K562 (cell line): Measurements from ENCODE around the gene ATG14. TPM values are rescaled to one million over a fixed set of nuclear protein-coding genes. Genes with fewer than 3 reads are reported as not detected.

Source experiments
- ATAC-seq: fragments of 200-7000 bp; cut with Tn5 transposase; 3 replicates; pipeline ENCODE4 v1.9.1; 2020; ENCODE audit warnings: moderate library complexity
- BruUV-seq: library from RNA; stranded (reverse); fragments of 400-500 nt; replicated peaks from 2 replicates; lab custom pipeline; 2021; lab: Mats Ljungman, UMichigan
- CTCF ChIA-PET: fragments of 300-600 bp; formaldehyde crosslinking; extraction: SDS; loops from one replicate; lab custom pipeline; 2021; ENCODE audit warnings: low intra/inter-chr PET ratio; lab: Yijun Ruan, JAX
- POLR2A ChIA-PET: fragments of 300-600, 350-650 bp; sonication (Branson Sonifier 250); formaldehyde crosslinking; extraction: SDS; loops from one replicate; lab custom pipeline; 2021; ENCODE audit warnings: antibody characterized with exemption, inconsistent platforms; lab: Yijun Ruan, JAX
- DNase-seq, 4 experiments: peaks; one replicate each; pipeline versions ENCODE4 v3.0.0 to v3.0.0-alpha.2; 2011 to 2018; ENCODE audit warnings: low spot score in 3 of 4, mixed read lengths in 3 of 4; ENCODE audit errors: extremely low read depth in 1 of 4
- FAIRE-seq: peaks from 2 replicates; lab custom pipeline; 2011; peaks lifted over from hg19 to GRCh38; lab: Jason Lieb, UNC
- H2AFZ ChIP-seq: 2 replicates; pipeline ENCODE4 v1.6.0; 2011; ENCODE audit warnings: low read depth, low read length, control low read depth, inconsistent platforms
- H3K27ac ChIP-seq: fragments of 200-600 bp; 3 replicates; pipeline ENCODE4 v1.8.0; 2011; ENCODE audit warnings: low read depth, mild to moderate bottlenecking, control low read depth, inconsistent platforms, low read length, moderate library complexity, mixed read lengths; ENCODE audit errors: extremely low read depth
- H3K27me3 ChIP-seq, 2 experiments: fragments of 300-600 bp in 1 of 2; 2 replicates in 1 of 2; 3 replicates in 1 of 2; pipeline versions ENCODE4 v1.6.0 to v1.8.0; 2011; ENCODE audit warnings: inconsistent platforms in 2 of 2, low read length in 2 of 2, mild to moderate bottlenecking in 1 of 2, mixed read lengths in 1 of 2, moderate library complexity in 1 of 2; ENCODE audit not compliant: control insufficient read depth in 2 of 2, insufficient read depth in 2 of 2
- H3K36me3 ChIP-seq: fragments of 300-600 bp; 3 replicates; pipeline ENCODE4 v1.8.0; 2011; ENCODE audit warnings: mild to moderate bottlenecking, low read length, inconsistent platforms; ENCODE audit not compliant: control insufficient read depth, insufficient read depth
- H3K4me1 ChIP-seq, 2 experiments: fragments of 200-600 bp in 1 of 2; replicated peaks in 1 of 2; 2 replicates in 1 of 2; 3 replicates in 1 of 2; pipeline versions ENCODE4 v1.5.1 to v1.8.0; 2011; ENCODE audit warnings: inconsistent platforms in 2 of 2, low read length in 2 of 2, mild to moderate bottlenecking in 1 of 2, mixed read lengths in 1 of 2, moderate library complexity in 1 of 2; ENCODE audit not compliant: control insufficient read depth in 2 of 2, insufficient read depth in 2 of 2
- H3K4me2 ChIP-seq: 2 replicates; pipeline ENCODE4 v1.6.1; 2011; ENCODE audit warnings: low read length, control low read depth, inconsistent platforms, mixed read lengths; ENCODE audit not compliant: insufficient read depth
- H3K4me3 ChIP-seq: fragments of 200-600 bp; sonication (generic), shearing (Covaris generic); 2 replicates; pipeline ENCODE4 v1.5.1; 2016; ENCODE audit warnings: control low read depth, inconsistent platforms
- H3K79me2 ChIP-seq: fragments of 200-600 bp; 3 replicates; pipeline ENCODE4 v1.8.0; 2011; ENCODE audit warnings: low read length, inconsistent platforms; ENCODE audit not compliant: control insufficient read depth, insufficient read depth
- H3K9ac ChIP-seq, 2 experiments: 2 replicates each; pipeline versions ENCODE4 v1.6.0 to v1.6.1; 2011; ENCODE audit warnings: low read depth in 2 of 2, low read length in 2 of 2, control low read depth in 1 of 2, inconsistent platforms in 1 of 2, mild to moderate bottlenecking in 1 of 2, mixed read lengths in 1 of 2; ENCODE audit not compliant: insufficient read depth in 1 of 2
- H3K9me1 ChIP-seq: one replicate; pipeline ENCODE4 v1.6.0; 2011; ENCODE audit warnings: inconsistent platforms, mild to moderate bottlenecking, low read length, moderate library complexity; ENCODE audit not compliant: control insufficient read depth, insufficient read depth
- H3K9me3 ChIP-seq: replicated peaks from 2 replicates; pipeline ENCODE4 v1.5.1; 2011; ENCODE audit warnings: low read depth, low read length, inconsistent platforms; ENCODE audit not compliant: control insufficient read depth, insufficient read depth
- H4K20me1 ChIP-seq: replicated peaks from 2 replicates; pipeline ENCODE4 v1.6.1; 2011; ENCODE audit warnings: low read length, inconsistent platforms, mixed read lengths; ENCODE audit not compliant: control insufficient read depth, insufficient read depth
- HOMEZ ChIP-seq: fragments of 250-450 bp; sonication (Bioruptor Pico); IDR thresholded peaks from 2 replicates; pipeline ENCODE4 v1.4.0; 2020; ENCODE audit warnings: mild to moderate bottlenecking, moderate library complexity
- HOXB6 ChIP-seq: fragments of 250-450 bp; sonication (Bioruptor Pico); IDR thresholded peaks from 2 replicates; pipeline ENCODE4 v1.5.1; 2022; ENCODE audit warnings: mild to moderate bottlenecking, borderline replicate concordance
- MEIS2 ChIP-seq: fragments of 450-650 bp; IDR thresholded peaks from 2 replicates; pipeline ENCODE4 v1.6.1; 2014; ENCODE audit warnings: mild to moderate bottlenecking; ENCODE audit not compliant: partially characterized antibody
- PBX2 ChIP-seq, 2 experiments: IDR thresholded peaks in 1 of 2; conservative IDR thresholded peaks in 1 of 2; 2 replicates each; pipeline ENCODE4 v1.6.1; 2016; ENCODE audit warnings: low read depth in 2 of 2, mild to moderate bottlenecking in 1 of 2, missing compliant biosample characterization in 1 of 2, missing genetic modification characterization in 1 of 2, moderate library complexity in 1 of 2
- ZNF143 ChIP-seq: sonication (generic); formaldehyde crosslinking; IDR thresholded peaks from 2 replicates; pipeline ENCODE4 v1.9.0; 2022; ENCODE audit warnings: mild to moderate bottlenecking, missing genetic modification reagents
- WGBS: fragments of 100-300 bp; shearing (Covaris generic); methylation state at CpG from one replicate; pipeline ENCODE4 v1.1.6; 2016; ENCODE audit warnings: low coverage, mixed read lengths; ENCODE audit not compliant: insufficient coverage; ENCODE audit errors: missing lambda C conversion rate; 5-methylcytosine and 5-hydroxymethylcytosine counted together
- in situ Hi-C: fragments of 300-500 bp; cut with MboI; formaldehyde crosslinking; loops from 4 replicates; pipeline ENCODE4 v1.15.0; 2018; ENCODE audit warnings: inconsistent platforms, mixed read lengths
- intact Hi-C: fragments of 100-400 bp; cut with micrococcal nuclease; formaldehyde crosslinking; loops from 2 replicates; pipeline ENCODE4 v1.14.2; 2022
- polyA plus RNA-seq, 8 experiments: library from polyadenylated mRNA; depleted of rRNA in 4 of 8; stranded (reverse) in 5 of 8; unstranded in 3 of 8; fragments of >200 nt; fragmentation: Nextera tagmentation in 2 of 8; fragmentation: Illumina TruSeq in 1 of 8; extraction: Ambion mirVana in 2 of 8; extraction: Trizol in 1 of 8; gene quantifications; 2 replicates each; pipeline versions ENCODE4 v1.2.1 to v1.2.3, GENCODE V29; 2011 to 2014; ENCODE audit warnings: inconsistent platforms in 1 of 8, missing spikeins in 1 of 8
- total RNA-seq, 7 experiments: library from RNA; depleted of rRNA in 6 of 7; stranded (reverse); fragments of >200 nt in 6 of 7; fragmentation: Illumina TruSeq in 2 of 7; extraction: Trizol in 2 of 7; gene quantifications; 2 replicates each; pipeline versions ENCODE4 v1.2.1 to v1.2.3, GENCODE V29; 2011 to 2021; ENCODE audit warnings: low replicate concordance in 1 of 7
- TF ChIP-seq, protein P1 (sequence below), 2 experiments: fragments of 450-650 bp in 1 of 2; sonication (generic) in 1 of 2; formaldehyde crosslinking in 1 of 2; IDR thresholded peaks in 1 of 2; conservative IDR thresholded peaks in 1 of 2; 2 replicates each; pipeline versions ENCODE4 v1.6.1 to v1.8.1; 2016 to 2023; ENCODE audit warnings: mild to moderate bottlenecking in 2 of 2, moderate library complexity in 2 of 2, inconsistent platforms in 1 of 2, missing genetic modification reagents in 1 of 2
- TF ChIP-seq, protein P2 (sequence below): fragments of 450-650 bp; IDR thresholded peaks from 2 replicates; pipeline ENCODE4 v1.6.1; 2016

The ATG14 gene
- total and polyA plus RNA-seq, 9 of the 15 experiments (the other 6 are each of a cell fraction or from before 2014, with no cell fraction given): 0.55 to 4.2 (median 3.5) TPM

DNA sequence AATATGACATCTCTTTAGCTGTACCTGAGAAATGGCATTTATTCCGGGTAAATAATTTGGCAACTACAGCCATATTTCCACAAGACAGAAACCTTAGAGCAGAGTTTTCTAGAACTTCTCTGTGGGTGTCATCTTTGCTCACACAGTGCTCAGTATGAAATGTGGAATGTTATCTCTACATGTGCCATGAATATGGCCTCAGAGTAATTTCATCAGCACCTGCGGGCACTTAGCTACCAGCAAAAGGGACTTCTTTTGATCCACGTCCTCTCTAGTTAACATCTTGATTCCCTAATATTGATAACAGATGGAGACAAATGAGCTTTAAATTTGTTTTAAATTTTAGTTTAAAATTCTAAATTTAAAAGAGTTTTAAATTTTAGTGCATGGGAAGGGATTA is 2.9 kb upstream of the ATG14 start (continued):
- TF ChIP-seq HOMEZ (CRISPR knock-in tag) (no peak), HOXB6 (CRISPR knock-in tag) (no peak)
- TF ChIP-seq, protein P1, sequence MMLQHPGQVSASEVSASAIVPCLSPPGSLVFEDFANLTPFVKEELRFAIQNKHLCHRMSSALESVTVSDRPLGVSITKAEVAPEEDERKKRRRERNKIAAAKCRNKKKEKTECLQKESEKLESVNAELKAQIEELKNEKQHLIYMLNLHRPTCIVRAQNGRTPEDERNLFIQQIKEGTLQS (IDR thresholded peaks at IDR 0.05): no peak
- TF ChIP-seq, protein P1 (CRISPR knock-in tag; conservative IDR thresholded peaks at IDR 0.05): no peak

- intact Hi-C loops (no loop called here), in situ Hi-C loops (no loop called here)
- Histone ChIP-seq H3K4me3 (no peak overlapping the region), H3K4me2 (peak overlapping the region; percentile 75), H3K9ac (peak overlapping the region in 1 of 2 experiments; percentile 72; a peak in 1 of 4 replicates), H3K9me1 (no peaks in the 10 kb centered on the region), H3K9me3 (no peaks in the 10 kb centered on the region), H3K79me2 (peaks cover 26% of the 10 kb centered on the region), H3K4me1 (peaks cover 3 to 14% of the 10 kb centered on the region in 2 experiments; a peak in 4 of 5 replicates), H2AFZ (peak overlapping the region; percentile 79), H3K36me3 (no peaks in the 10 kb centered on the region), H4K20me1 (no peaks in the 10 kb centered on the region), H3K27me3 (no peaks in the 10 kb centered on the region), H3K27ac (no peak overlapping the region; the same call in 2 of the 3 replicates)
- FAIRE-seq (peak; percentile 56), DNase-seq (no peak), ATAC-seq (no peak)
- no TSS peak for BruUV-seq
- ChIA-PET CTCF (no interaction called here), POLR2A (interaction anchor here (0.6 kb wide), 1 partner anchor 13 kb away, joined by 3 read pairs; no protein-coding TSS in a partner anchor)
- TF ChIP-seq MEIS2 (peak; percentile 63), ZNF143 (CRISPR knock-in tag) (no peak), PBX2 (CRISPR knock-in tag; IDR thresholded peaks at IDR 0.05; ENCODE audit: low read depth) (no peak), PBX2 (tag; conservative IDR thresholded peaks at IDR 0.05; ENCODE audit: low read depth) (no peak; the same call in 1 of the 2 replicates)
- TF ChIP-seq, protein P2, sequence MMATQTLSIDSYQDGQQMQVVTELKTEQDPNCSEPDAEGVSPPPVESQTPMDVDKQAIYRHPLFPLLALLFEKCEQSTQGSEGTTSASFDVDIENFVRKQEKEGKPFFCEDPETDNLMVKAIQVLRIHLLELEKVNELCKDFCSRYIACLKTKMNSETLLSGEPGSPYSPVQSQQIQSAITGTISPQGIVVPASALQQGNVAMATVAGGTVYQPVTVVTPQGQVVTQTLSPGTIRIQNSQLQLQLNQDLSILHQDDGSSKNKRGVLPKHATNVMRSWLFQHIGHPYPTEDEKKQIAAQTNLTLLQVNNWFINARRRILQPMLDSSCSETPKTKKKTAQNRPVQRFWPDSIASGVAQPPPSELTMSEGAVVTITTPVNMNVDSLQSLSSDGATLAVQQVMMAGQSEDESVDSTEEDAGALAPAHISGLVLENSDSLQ: peak; percentile 58
- WGBS: 64% methylated on average over 5 of the region's 5 CpGs
Observed at GRCh38 chr14:55412676-55413075, 1.0 kb upstream of the ATG14 start.
